HEK293T (cell line): ENCODE results near the gene CCDC142.

Source experiments
- ARNT ChIP-seq: fragments of 450-650 bp; IDR thresholded peaks from 2 replicates; pipeline ENCODE4 v1.6.1; 2017; ENCODE audit warnings: mild to moderate bottlenecking
- BHLHE40 ChIP-seq: fragments of 450-650 bp; IDR thresholded peaks from 2 replicates; pipeline ENCODE4 v1.6.1; 2016; ENCODE audit warnings: mild to moderate bottlenecking, moderate library complexity, borderline replicate concordance
- ELF4 ChIP-seq: fragments of 450-650 bp; IDR thresholded peaks from 2 replicates; pipeline ENCODE4 v1.6.1; 2017; ENCODE audit warnings: antibody characterized with exemption
- FOXA1 ChIP-seq: fragments of 450-650 bp; IDR thresholded peaks from 2 replicates; pipeline ENCODE4 v1.6.1; 2016; ENCODE audit warnings: mild to moderate bottlenecking
- FOXK2 ChIP-seq: fragments of 450-650 bp; IDR thresholded peaks from 2 replicates; pipeline ENCODE4 v1.6.1; 2016; ENCODE audit warnings: mild to moderate bottlenecking
- FOXM1 ChIP-seq: fragments of 450-650 bp; IDR thresholded peaks from 2 replicates; pipeline ENCODE4 v1.6.1; 2017; ENCODE audit warnings: mild to moderate bottlenecking, borderline replicate concordance
- HDGF ChIP-seq: fragments of 450-650 bp; IDR thresholded peaks from 2 replicates; pipeline ENCODE4 v1.6.1; 2017; ENCODE audit warnings: antibody characterized with exemption, borderline replicate concordance
- LEF1 ChIP-seq: fragments of 450-650 bp; IDR thresholded peaks from 2 replicates; pipeline ENCODE4 v1.6.1; 2017; ENCODE audit warnings: mild to moderate bottlenecking, borderline replicate concordance
- NFRKB ChIP-seq: fragments of 450-650 bp; IDR thresholded peaks from 2 replicates; pipeline ENCODE4 v1.6.1; 2016; ENCODE audit warnings: mild to moderate bottlenecking, moderate library complexity
- PKNOX1 ChIP-seq: fragments of 450-650 bp; IDR thresholded peaks from 2 replicates; pipeline ENCODE4 v1.6.1; 2016
- SP1 ChIP-seq: fragments of 450-650 bp; IDR thresholded peaks from 2 replicates; pipeline ENCODE4 v1.6.1; 2017
- SUZ12 ChIP-seq: fragments of 450-650 bp; IDR thresholded peaks from 2 replicates; pipeline ENCODE4 v1.6.1; 2016; ENCODE audit warnings: mild to moderate bottlenecking
- TARDBP ChIP-seq: fragments of 450-650 bp; IDR thresholded peaks from 2 replicates; pipeline ENCODE4 v1.6.1; 2016
- ZNF384 ChIP-seq: fragments of 450-650 bp; IDR thresholded peaks from 2 replicates; pipeline ENCODE4 v1.6.1; 2016

GRCh38 chr2:74462786-74463105 lies 20.1 kb downstream of the CCDC142 start:
- TF ChIP-seq FOXM1 (no peak), PKNOX1 (no peak), NFRKB (no peak), ELF4 (no peak), SP1 (no peak), HDGF (no peak), FOXA1 (no peak), BHLHE40 (no peak), SUZ12 (no peak), TARDBP (no peak), ARNT (no peak), LEF1 (no peak), FOXK2 (no peak), ZNF384 (no peak)
